H1 (cell line): ENCODE measurements around the gene PYGL. TPM values are rescaled to one million over a fixed set of nuclear protein-coding genes. Genes with fewer than 3 reads are reported as not detected.

Experiments used
- CTCF ChIA-PET: fragments of 300-600 bp; sonication (Branson Sonifier 250); formaldehyde crosslinking; loops from one replicate; lab custom pipeline; 2021; ENCODE audit not compliant: partially characterized antibody; lab: Charles Lee
- POLR2A ChIA-PET: fragments of 300-600 bp; sonication (Branson Sonifier 250); formaldehyde crosslinking; loops from one replicate; lab custom pipeline; 2021; ENCODE audit warnings: inconsistent platforms; ENCODE audit not compliant: partially characterized antibody; lab: Charles Lee
- DNase-seq, 2 experiments: peaks; one replicate each; pipeline versions ENCODE4 v3.0.0 to v3.0.0-alpha.2; 2010 to 2022; ENCODE audit warnings: low spot score in 2 of 2, low read depth in 1 of 2, mixed read lengths in 1 of 2
- FAIRE-seq: peaks from 2 replicates; lab custom pipeline; 2011; peaks lifted over from hg19 to GRCh38; lab: Jason Lieb, UNC
- H2AFZ ChIP-seq: 2 replicates; pipeline ENCODE4 v1.8.1; 2012; ENCODE audit warnings: low read length, inconsistent platforms
- H2AK5ac ChIP-seq: 2 replicates; pipeline ENCODE4 v1.6.1; 2013; ENCODE audit warnings: low read depth, low read length
- H2BK120ac ChIP-seq: replicated peaks from 2 replicates; pipeline ENCODE3; 2013; ENCODE audit warnings: low read depth, low read length, inconsistent platforms
- H2BK12ac ChIP-seq: 2 replicates; pipeline ENCODE4 v1.6.1; 2013; ENCODE audit warnings: low read depth, low read length
- H2BK15ac ChIP-seq: 2 replicates; pipeline ENCODE4 v1.6.1; 2013; ENCODE audit warnings: low read length
- H2BK20ac ChIP-seq: 2 replicates; pipeline ENCODE4 v1.6.1; 2013; ENCODE audit warnings: low read length
- H2BK5ac ChIP-seq: 2 replicates; pipeline ENCODE4 v1.6.1; 2013; ENCODE audit warnings: low read depth, low read length
- H3K14ac ChIP-seq: 2 replicates; pipeline ENCODE4 v1.6.1; 2013; ENCODE audit warnings: inconsistent platforms; ENCODE audit not compliant: insufficient read length
- H3K18ac ChIP-seq: 2 replicates; pipeline ENCODE4 v1.6.1; 2013; ENCODE audit warnings: low read length; ENCODE audit errors: extremely low read depth
- H3K23ac ChIP-seq: 2 replicates; pipeline ENCODE4 v1.6.1; 2013; ENCODE audit warnings: inconsistent platforms; ENCODE audit not compliant: insufficient read length
- H3K23me2 ChIP-seq: 2 replicates; pipeline ENCODE4 v1.6.1; 2013; ENCODE audit warnings: low read depth, low read length
- H3K27ac ChIP-seq: 2 replicates; pipeline ENCODE4 v1.6.1; 2011; ENCODE audit warnings: low read depth, low read length, inconsistent platforms
- H3K27me3 ChIP-seq, 4 experiments: replicated peaks in 1 of 4; 1 replicate in 1 of 4; 2 replicates in 3 of 4; pipeline versions ENCODE4 v1.6.1 to v1.8.1; 2011 to 2013; ENCODE audit warnings: low read length in 3 of 4, mild to moderate bottlenecking in 3 of 4, inconsistent platforms in 2 of 4, mixed read lengths in 2 of 4, moderate library complexity in 1 of 4; ENCODE audit not compliant: control insufficient read depth in 3 of 4, insufficient read depth in 3 of 4; ENCODE audit errors: extremely low read depth in 1 of 4
- H3K36me3 ChIP-seq, 4 experiments: 2 replicates each; pipeline versions ENCODE4 v1.6.1 to v1.8.1; 2011 to 2013; ENCODE audit warnings: mild to moderate bottlenecking in 4 of 4, low read length in 3 of 4, moderate library complexity in 2 of 4, control low read depth in 1 of 4, inconsistent platforms in 1 of 4; ENCODE audit not compliant: insufficient read depth in 4 of 4, control insufficient read depth in 2 of 4
- H3K4ac ChIP-seq: replicated peaks from 2 replicates; pipeline ENCODE3; 2013; ENCODE audit warnings: low read length, low read depth, mixed read lengths, inconsistent platforms; ENCODE audit not compliant: insufficient read length
- H3K4me1 ChIP-seq, 4 experiments: replicated peaks in 1 of 4; 1 replicate in 1 of 4; 2 replicates in 3 of 4; pipeline versions ENCODE4 v1.6.1 to v1.8.1; 2011 to 2013; ENCODE audit warnings: low read length in 3 of 4, inconsistent platforms in 2 of 4, mixed read lengths in 1 of 4; ENCODE audit not compliant: insufficient read depth in 4 of 4, control insufficient read depth in 3 of 4
- H3K4me2 ChIP-seq, 2 experiments: 2 replicates each; pipeline versions ENCODE4 v1.6.1 to v1.8.1; 2011 to 2013; ENCODE audit warnings: low read depth in 2 of 2, low read length in 2 of 2, control low read depth in 1 of 2, inconsistent platforms in 1 of 2, mild to moderate bottlenecking in 1 of 2; ENCODE audit not compliant: insufficient read depth in 1 of 2
- H3K4me3 ChIP-seq, 4 experiments: fragments of 200-600, 300-600 bp in 1 of 4; sonication (generic), shearing (Covaris generic), sonication (Bioruptor Twin) in 1 of 4; 2 replicates each; pipeline versions ENCODE4 v1.5.1 to v1.8.1; 2011 to 2016; ENCODE audit warnings: low read length in 4 of 4, low read depth in 3 of 4, control low read depth in 2 of 4, inconsistent platforms in 2 of 4, mild to moderate bottlenecking in 2 of 4, mixed read lengths in 1 of 4, moderate library complexity in 1 of 4; ENCODE audit not compliant: insufficient read depth in 2 of 4; ENCODE audit errors: extremely low read depth in 1 of 4
- H3K56ac ChIP-seq: replicated peaks from 2 replicates; pipeline ENCODE3; 2013; ENCODE audit warnings: low read depth, mild to moderate bottlenecking, mixed read lengths, low read length, inconsistent platforms; ENCODE audit not compliant: insufficient read length
- H3K79me1 ChIP-seq: 2 replicates; pipeline ENCODE4 v1.6.1; 2013; ENCODE audit warnings: low read depth, low read length, control low read depth
- H3K79me2 ChIP-seq, 2 experiments: 2 replicates each; pipeline versions ENCODE4 v1.6.1 to v1.8.1; 2012 to 2013; ENCODE audit warnings: low read length in 2 of 2, mild to moderate bottlenecking in 2 of 2, inconsistent platforms in 1 of 2; ENCODE audit not compliant: insufficient read depth in 2 of 2, control insufficient read depth in 1 of 2
- H3K9ac ChIP-seq, 4 experiments: replicated peaks in 1 of 4; 1 replicate in 1 of 4; 2 replicates in 3 of 4; pipeline versions ENCODE4 v1.6.1 to v1.8.1; 2011 to 2013; ENCODE audit warnings: low read depth in 3 of 4, low read length in 3 of 4, control low read depth in 2 of 4, mild to moderate bottlenecking in 2 of 4, moderate library complexity in 2 of 4, inconsistent platforms in 1 of 4; ENCODE audit errors: extremely low read depth in 1 of 4
- H3K9me3 ChIP-seq, 2 experiments: 2 replicates each; pipeline versions ENCODE4 v1.6.1 to v1.8.1; 2012 to 2013; ENCODE audit warnings: mild to moderate bottlenecking in 2 of 2, moderate library complexity in 2 of 2, control low read depth in 1 of 2, inconsistent platforms in 1 of 2, low read depth in 1 of 2, low read length in 1 of 2, mixed read lengths in 1 of 2; ENCODE audit not compliant: insufficient read depth in 2 of 2
- H4K20me1 ChIP-seq, 2 experiments: replicated peaks in 1 of 2; 2 replicates each; pipeline versions ENCODE3 to v1.8.1; 2011 to 2013; ENCODE audit warnings: inconsistent platforms in 2 of 2, low read length in 2 of 2, mild to moderate bottlenecking in 1 of 2; ENCODE audit not compliant: insufficient read depth in 2 of 2, control insufficient read depth in 1 of 2
- H4K5ac ChIP-seq: 2 replicates; pipeline ENCODE4 v1.6.1; 2013; ENCODE audit warnings: low read length, low read depth, mixed read lengths, inconsistent platforms; ENCODE audit not compliant: insufficient read length
- H4K8ac ChIP-seq: 2 replicates; pipeline ENCODE4 v1.8.0; 2013; ENCODE audit warnings: mild to moderate bottlenecking, moderate library complexity, low read length, inconsistent platforms; ENCODE audit not compliant: insufficient read depth; ENCODE audit errors: extremely low read depth
- H4K91ac ChIP-seq: replicated peaks from 2 replicates; pipeline ENCODE3; 2013; ENCODE audit warnings: low read length, mixed read lengths, inconsistent platforms; ENCODE audit not compliant: insufficient read length
- CREB1 ChIP-seq: IDR thresholded peaks from 2 replicates; pipeline ENCODE4 v1.6.1; 2012; ENCODE audit warnings: inconsistent platforms
- GABPA ChIP-seq: IDR thresholded peaks from 2 replicates; pipeline ENCODE4 v1.6.1; 2011; ENCODE audit warnings: mild to moderate bottlenecking, low read length, moderate library complexity, borderline replicate concordance; ENCODE audit not compliant: insufficient read depth
- JUND ChIP-seq: IDR thresholded peaks from 2 replicates; pipeline ENCODE4 v1.6.1; 2011; ENCODE audit warnings: mild to moderate bottlenecking, improper control_type of control experiment, low read length
- MAFK ChIP-seq: IDR thresholded peaks from 2 replicates; pipeline ENCODE4 v1.6.1; 2012; ENCODE audit warnings: low read depth, mild to moderate bottlenecking, improper control_type of control experiment, low read length
- PHF8 ChIP-seq: fragments of 200-600 bp; sonication (generic); conservative IDR thresholded peaks from 2 replicates; pipeline ENCODE4 v1.7.1; 2012; ENCODE audit warnings: low read depth, mild to moderate bottlenecking, inconsistent platforms, low read length, moderate library complexity
- RXRA ChIP-seq: IDR thresholded peaks from 2 replicates; pipeline ENCODE4 v1.6.1; 2011; ENCODE audit warnings: low read depth, mild to moderate bottlenecking, low read length, moderate library complexity; ENCODE audit not compliant: insufficient read depth
- TCF12 ChIP-seq: IDR thresholded peaks from 2 replicates; pipeline ENCODE4 v1.6.1; 2011; ENCODE audit warnings: low read depth, mild to moderate bottlenecking, low read length
- WGBS, 2 experiments: shearing (Covaris generic) in 1 of 2; methylation state at CpG; one replicate each; pipeline versions ENCODE4 v1.1.6 to v1.1.7; 2013 to 2015; ENCODE audit warnings: low lambda C conversion rate in 2 of 2, mixed read lengths in 2 of 2, inconsistent platforms in 1 of 2, low coverage in 1 of 2, missing lambda C conversion rate in 1 of 2; ENCODE audit not compliant: insufficient replicate concordance in 2 of 2, insufficient coverage in 1 of 2, insufficient read length in 1 of 2; ENCODE audit errors: extremely low coverage in 1 of 2, missing lambda C conversion rate in 1 of 2; 5-methylcytosine and 5-hydroxymethylcytosine counted together
- polyA plus RNA-seq, 7 experiments: library from polyadenylated mRNA; depleted of rRNA in 3 of 7; stranded (reverse) in 5 of 7; unstranded in 2 of 7; fragments of >200 nt in 5 of 7; fragments of 200-250 nt in 2 of 7; gene quantifications; 1 replicate in 5 of 7; 2 replicates in 1 of 7; 4 replicates in 1 of 7; pipeline versions ENCODE4 v1.2.1 to v1.2.3, GENCODE V29; 2011 to 2013; ENCODE audit warnings: missing spikeins in 2 of 7, mixed read lengths in 2 of 7
- total RNA-seq: library from RNA; stranded (reverse); fragmentation: NEBNext Ultra II Directional; extraction: Animal tissue kit (Norgen Biotek cat#: 25700); gene quantifications from 2 replicates; pipeline ENCODE4 v1.2.1, GENCODE V29; 2021
- TF ChIP-seq, protein P1 (sequence below): IDR thresholded peaks from 2 replicates; pipeline ENCODE4 v1.6.1; 2012; ENCODE audit warnings: inconsistent platforms

Gene PYGL
- total and polyA plus RNA-seq, 2 of the 8 experiments (the other 6 are each of a cell fraction or from before 2014, with no cell fraction given), result 26.1 to 50.5 TPM

DNA sequence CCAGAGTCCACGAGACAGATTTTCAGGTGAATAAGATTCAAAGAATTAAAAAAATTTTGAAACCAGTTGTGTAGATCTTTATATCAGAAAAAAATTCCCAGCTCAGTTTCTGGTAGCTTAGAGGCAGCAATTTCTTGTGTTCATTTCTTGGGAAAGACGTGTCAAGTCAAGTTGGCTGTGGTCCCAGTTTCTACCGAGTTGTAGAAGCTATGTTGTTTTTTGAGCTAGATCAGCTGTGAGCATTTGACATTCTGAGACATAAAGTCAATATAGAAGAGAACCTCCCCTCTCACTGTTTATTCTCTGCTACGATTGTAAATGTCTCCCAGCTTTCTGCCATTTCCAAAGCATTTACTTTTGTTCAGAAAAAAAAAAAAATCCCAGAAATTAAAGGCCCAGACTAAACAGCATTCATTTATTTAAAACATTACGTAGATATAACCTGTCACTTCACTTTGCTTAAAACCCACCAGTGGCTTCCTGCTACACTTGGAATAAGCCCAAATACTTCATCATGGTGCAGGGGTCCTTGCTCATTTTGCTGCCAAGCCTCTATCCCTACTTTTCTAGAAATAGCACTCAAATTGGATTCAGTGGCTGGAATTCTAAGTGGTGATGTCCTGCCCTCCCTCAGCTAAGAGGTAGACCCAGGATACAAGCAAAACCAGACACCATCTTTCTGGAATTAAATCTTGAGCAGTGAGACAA is 20.6 kb upstream of the PYGL start:
- FAIRE-seq (no peak), DNase-seq (no peak)
- Histone ChIP-seq H3K23me2 (no peaks in the 10 kb centered on the region), H2BK5ac (no peak overlapping the region), H3K14ac (no peak overlapping the region), H3K79me1 (no peaks in the 10 kb centered on the region), H2BK12ac (no peak overlapping the region), H3K79me2 (no peaks in the 10 kb centered on the region), H2AK5ac (no peak overlapping the region), H2BK20ac (no peak overlapping the region), H2AFZ (no peak overlapping the region), H3K9me3 (no peaks in the 10 kb centered on the region), H3K27me3 (no peaks in the 10 kb centered on the region), H3K18ac (no peak overlapping the region), H4K20me1 (no peaks in the 10 kb centered on the region), H3K56ac (no peak overlapping the region), H2BK15ac (no peak overlapping the region), H3K4me3 (no peak overlapping the region), H3K4me1 (no peaks in the 10 kb centered on the region), H4K91ac (no peak overlapping the region), H3K23ac (no peak overlapping the region), H3K36me3 (no peaks in the 10 kb centered on the region), H2BK120ac (no peak overlapping the region), H3K27ac (no peak overlapping the region), H3K4ac (no peak overlapping the region)
- ChIA-PET POLR2A (interaction anchor here (0.7 kb wide), 1 partner anchor 333 kb away, joined by 3 read pairs; no protein-coding TSS in a partner anchor), CTCF (interaction anchor here (0.6 to 0.7 kb wide), 3 partner anchors 9 to 132 kb away, joined by 3 to 4 read pairs (median 3); no protein-coding TSS in a partner anchor)
- WGBS, 2 experiments, result 71% methylated on average over 5 of the region's 5 CpGs; no CpG with 5 or more reads in 1 of the 2 experiments
- TF ChIP-seq CREB1, result no peak
- no peak for TF ChIP-seq RXRA
- TF ChIP-seq JUND, result no peak
- TF ChIP-seq, protein P1, sequence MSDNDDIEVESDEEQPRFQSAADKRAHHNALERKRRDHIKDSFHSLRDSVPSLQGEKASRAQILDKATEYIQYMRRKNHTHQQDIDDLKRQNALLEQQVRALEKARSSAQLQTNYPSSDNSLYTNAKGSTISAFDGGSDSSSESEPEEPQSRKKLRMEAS, result no peak
- TF ChIP-seq TCF12, result no peak
- TF ChIP-seq GABPA, result no peak
- TF ChIP-seq MAFK, result no peak
- TF ChIP-seq PHF8, result no peak
- TF ChIP-seq, all 59 proteins: peak for 0
- Histone ChIP-seq H3K4me2 (no peak overlapping the region), H4K5ac (no peak overlapping the region), H3K9ac (no peak overlapping the region), H4K8ac (no peak overlapping the region)
